Endothelial cell (in vitro differentiated cells): ENCODE measurements around the gene A4GNT. TPM values are rescaled to one million over a fixed set of nuclear protein-coding genes. Genes with fewer than 3 reads are reported as not detected.

ENCODE experiments used
- DNase-seq: peaks from one replicate; pipeline ENCODE4 v3.0.0; 2021; ENCODE audit warnings: low spot score
- H3K27ac Mint-ChIP-seq: one replicate; pipeline ENCODE4 v1.8.0; 2021; ENCODE audit warnings: mixed read lengths, inconsistent platforms; ENCODE audit not compliant: unreplicated experiment
- H3K27me3 Mint-ChIP-seq: one replicate; pipeline ENCODE4 v1.8.0; 2021; ENCODE audit warnings: mild to moderate bottlenecking, moderate library complexity, mixed read lengths, inconsistent platforms; ENCODE audit not compliant: unreplicated experiment
- H3K36me3 Mint-ChIP-seq: one replicate; pipeline ENCODE4 v1.8.0; 2021; ENCODE audit warnings: mild to moderate bottlenecking, low read depth, mixed read lengths, inconsistent platforms; ENCODE audit not compliant: unreplicated experiment
- H3K4me1 Mint-ChIP-seq: one replicate; pipeline ENCODE4 v1.8.0; 2021; ENCODE audit warnings: mild to moderate bottlenecking, mixed read lengths, inconsistent platforms; ENCODE audit not compliant: unreplicated experiment
- H3K4me3 Mint-ChIP-seq: one replicate; pipeline ENCODE4 v1.8.0; 2021; ENCODE audit warnings: mild to moderate bottlenecking, mixed read lengths, inconsistent platforms; ENCODE audit not compliant: unreplicated experiment
- H3K9me3 Mint-ChIP-seq: one replicate; pipeline ENCODE4 v1.8.0; 2021; ENCODE audit warnings: mixed read lengths, inconsistent platforms; ENCODE audit not compliant: unreplicated experiment
- CTCF ChIP-seq: fragments of 200-600 bp; sonication (generic); IDR thresholded peaks from one replicate; pipeline ENCODE4 v1.5.0; 2021; ENCODE audit warnings: antibody characterized with exemption; ENCODE audit not compliant: unreplicated experiment
- total RNA-seq: library from RNA; stranded (reverse); fragmentation: NEBNext Ultra II Directional; extraction: Animal tissue kit (Norgen Biotek cat#: 25700); gene quantifications from one replicate; pipeline ENCODE4 v1.2.1, GENCODE V29; 2021; ENCODE audit not compliant: unreplicated experiment

The A4GNT gene
- total RNA-seq, 1 donor from 2014 or later: not detected

- Mint-ChIP-seq H3K27me3 (no peaks in the 10 kb centered on the region), H3K36me3 (peaks cover 27% of the 10 kb centered on the region)
- TF ChIP-seq CTCF: no peak
These were observed 48.0 kb downstream of the A4GNT start for GRCh38 chr3:138084196-138084595.

GRCh38 chr3:138082992-138083386 is 49.2 kb downstream of the A4GNT start:
- Mint-ChIP-seq H3K4me3 (no peak overlapping the region), H3K27me3 (no peaks in the 10 kb centered on the region), H3K36me3 (peaks cover 21% of the 10 kb centered on the region), H3K9me3 (no peaks in the 10 kb centered on the region), H3K4me1 (peaks cover 11% of the 10 kb centered on the region), H3K27ac (no peak overlapping the region)
- no peak for DNase-seq
- TF ChIP-seq CTCF: no peak

More at GRCh38 chr3:138084196-138084595, 48.0 kb downstream of the A4GNT start:
- Mint-ChIP-seq H3K4me1 (peaks cover 11% of the 10 kb centered on the region), H3K9me3 (no peaks in the 10 kb centered on the region), H3K4me3 (no peak overlapping the region), H3K27ac (no peak overlapping the region)
- no peak for DNase-seq

GRCh38 chr3:138082085-138082991 is 49.9 kb downstream of the A4GNT start:
- peaks cover 17% of the 10 kb centered on the region for H3K36me3 Mint-ChIP-seq
- peaks cover 11% of the 10 kb centered on the region for H3K4me1 Mint-ChIP-seq
- H3K27ac Mint-ChIP-seq: peak overlapping the region; percentile 38
- H3K9me3 Mint-ChIP-seq: no peaks in the 10 kb centered on the region
- DNase-seq: no peak
- H3K27me3 Mint-ChIP-seq: no peaks in the 10 kb centered on the region
- TF ChIP-seq CTCF: no peak
- H3K4me3 Mint-ChIP-seq: no peak overlapping the region

- Mint-ChIP-seq H3K4me1 (peaks cover 11% of the 10 kb centered on the region), H3K4me3 (no peak overlapping the region)
These were observed 50.7 kb downstream of the A4GNT start for GRCh38 chr3:138081371-138082084.

More at GRCh38 chr3:138081371-138082084, 50.7 kb downstream of the A4GNT start:
- TF ChIP-seq CTCF: no peak
- DNase-seq: no peak
- H3K9me3 Mint-ChIP-seq: no peaks in the 10 kb centered on the region
- no peak overlapping the region for H3K27ac Mint-ChIP-seq
- H3K27me3 Mint-ChIP-seq: no peaks in the 10 kb centered on the region
- peaks cover 15% of the 10 kb centered on the region for H3K36me3 Mint-ChIP-seq
